ENCODE data around the gene COLQ. TPM values are rescaled to one million over a fixed set of nuclear protein-coding genes. Genes with fewer than 3 reads are reported as not detected.

The COLQ gene
- total RNA-seq, 1 experiment from 2014 or later, result 1.9 TPM

DNA sequence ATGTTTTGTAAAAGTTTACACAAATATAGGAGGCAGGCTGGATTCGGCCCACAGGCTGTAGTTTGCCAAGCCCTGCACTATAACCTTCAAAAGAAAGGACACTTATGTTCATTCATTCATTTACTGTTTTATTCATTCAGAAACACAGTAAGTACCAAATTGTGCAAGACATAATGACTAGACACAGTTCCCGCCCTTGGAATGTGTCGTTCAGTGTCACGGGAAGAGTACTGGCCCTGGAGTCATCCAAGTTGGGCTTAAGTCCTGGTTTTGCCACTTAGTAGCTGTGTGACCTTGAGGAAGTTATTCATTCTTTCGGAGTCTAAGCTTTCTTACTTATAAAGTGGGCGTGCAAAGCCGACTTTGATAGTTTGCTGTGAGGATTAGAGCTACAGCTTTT, 22.0 kb downstream of the COLQ start:
- ATAC-seq (no peak), DNase-seq (ENCODE audit: low read depth, low spot score) (no peak)
- H3K27ac ChIP-seq (ENCODE audit: low read depth, low read length), result no peak overlapping the region
- POLR2A ChIA-PET, result no interaction called here
- H3K79me2 ChIP-seq (ENCODE audit: insufficient read depth, low read length), result no peaks in the 10 kb centered on the region
- no peaks in the 10 kb centered on the region for H3K9me2 ChIP-seq (ENCODE audit: insufficient read depth)
- no TSS peak for BruUV-seq (replicated peaks)
- TF ChIP-seq SRF (IDR thresholded peaks at IDR 0.05; ENCODE audit: low read depth), result no peak
- no peak for TF ChIP-seq POLR2AphosphoS5 (IDR thresholded peaks at IDR 0.05; ENCODE audit: low read depth, low read length)
- TF ChIP-seq ZNF274 (IDR thresholded peaks at IDR 0.05; ENCODE audit: low read depth, low read length), result no peak
- no peak for TF ChIP-seq SIN3A (IDR thresholded peaks at IDR 0.05; ENCODE audit: low read depth)
- TF ChIP-seq ZFX (IDR thresholded peaks at IDR 0.05), result no peak
- TF ChIP-seq, protein P1, sequence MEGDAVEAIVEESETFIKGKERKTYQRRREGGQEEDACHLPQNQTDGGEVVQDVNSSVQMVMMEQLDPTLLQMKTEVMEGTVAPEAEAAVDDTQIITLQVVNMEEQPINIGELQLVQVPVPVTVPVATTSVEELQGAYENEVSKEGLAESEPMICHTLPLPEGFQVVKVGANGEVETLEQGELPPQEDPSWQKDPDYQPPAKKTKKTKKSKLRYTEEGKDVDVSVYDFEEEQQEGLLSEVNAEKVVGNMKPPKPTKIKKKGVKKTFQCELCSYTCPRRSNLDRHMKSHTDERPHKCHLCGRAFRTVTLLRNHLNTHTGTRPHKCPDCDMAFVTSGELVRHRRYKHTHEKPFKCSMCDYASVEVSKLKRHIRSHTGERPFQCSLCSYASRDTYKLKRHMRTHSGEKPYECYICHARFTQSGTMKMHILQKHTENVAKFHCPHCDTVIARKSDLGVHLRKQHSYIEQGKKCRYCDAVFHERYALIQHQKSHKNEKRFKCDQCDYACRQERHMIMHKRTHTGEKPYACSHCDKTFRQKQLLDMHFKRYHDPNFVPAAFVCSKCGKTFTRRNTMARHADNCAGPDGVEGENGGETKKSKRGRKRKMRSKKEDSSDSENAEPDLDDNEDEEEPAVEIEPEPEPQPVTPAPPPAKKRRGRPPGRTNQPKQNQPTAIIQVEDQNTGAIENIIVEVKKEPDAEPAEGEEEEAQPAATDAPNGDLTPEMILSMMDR (IDR thresholded peaks at IDR 0.05 in 2 of 3, conservative IDR thresholded peaks at IDR 0.05 in 1 of 3; ENCODE audit: borderline replicate concordance in 1 of 3, insufficient read depth in 1 of 3, low read depth in 2 of 3, low read length in 2 of 3), result no peak
- no peak for TF ChIP-seq EGR1 (IDR thresholded peaks at IDR 0.05; ENCODE audit: low read depth)
- no peak for TF ChIP-seq EZH2phosphoT487 (IDR thresholded peaks at IDR 0.05; ENCODE audit: borderline replicate concordance)
- no peak for TF ChIP-seq MAX (IDR thresholded peaks at IDR 0.05)
- intact Hi-C loops (cut with micrococcal nuclease), result no loop called here
- H3K4me3 ChIP-seq (replicated peaks in 1 of 2; ENCODE audit: low read depth in 1 of 2, low read length in 2 of 2), result no peak overlapping the region
- RAD21 ChIA-PET (ENCODE audit: low non-redundant PET in 1 of 2, low total read pairs in 2 of 2, uncharacterized antibody in 2 of 2, unreplicated experiment in 2 of 2), result no interaction called here
- H4K20me1 ChIP-seq (ENCODE audit: insufficient read depth), result no peaks in the 10 kb centered on the region
- H3K4me2 ChIP-seq (ENCODE audit: low read length), result no peak overlapping the region
- no peak overlapping the region for H3K9ac ChIP-seq (ENCODE audit: low read length)
- H3K4me1 ChIP-seq (ENCODE audit: control insufficient read depth in 1 of 2, insufficient read depth in 2 of 2, low read length in 2 of 2), result no peaks in the 10 kb centered on the region
- no peak overlapping the region for H2AFZ ChIP-seq (ENCODE audit: low read depth, low read length, poor library complexity, severe bottlenecking)
- CTCF ChIA-PET, result no interaction called here
- H3K27me3 ChIP-seq (ENCODE audit: insufficient read depth, low read length), result no peaks in the 10 kb centered on the region
- H3K36me3 ChIP-seq (ENCODE audit: control insufficient read depth in 1 of 2, insufficient read depth in 2 of 2, low read length in 2 of 2), result no peaks in the 10 kb centered on the region
- H3K9me3 ChIP-seq (ENCODE audit: control insufficient read depth in 1 of 2, insufficient read depth in 1 of 2, low read depth in 1 of 2, low read length in 2 of 2), result no peaks in the 10 kb centered on the region
